ENCODE results near the gene MYH10.

GRCh38 chr17:8647956-8648355 is 17.4 kb upstream of the MYH10 start:
- TF ChIP-seq POLR2AphosphoS5 (IDR thresholded peaks at IDR 0.05; ENCODE audit: low read depth, low read length) (no peak), POLR2A (IDR thresholded peaks at IDR 0.05; ENCODE audit: low read depth, low read length) (no peak), TAF1 (IDR thresholded peaks at IDR 0.05; ENCODE audit: low read depth, low read length) (no peak), SPI1 (IDR thresholded peaks at IDR 0.05; ENCODE audit: low read depth, low read length) (no peak), POU2F2 (IDR thresholded peaks at IDR 0.05; ENCODE audit: low read depth, low read length) (no peak)

Data from GM12891 (cell line).